HG03066 (cell line): ENCODE measurements around the gene YARS1.

Source experiments
- ATAC-seq: cut with Tn5 transposase; IDR thresholded peaks from one replicate; pipeline ENCODE4 v1.9.1; 2021; ENCODE audit warnings: low read depth; ENCODE audit not compliant: unreplicated experiment

YARS1 gene

DNA sequence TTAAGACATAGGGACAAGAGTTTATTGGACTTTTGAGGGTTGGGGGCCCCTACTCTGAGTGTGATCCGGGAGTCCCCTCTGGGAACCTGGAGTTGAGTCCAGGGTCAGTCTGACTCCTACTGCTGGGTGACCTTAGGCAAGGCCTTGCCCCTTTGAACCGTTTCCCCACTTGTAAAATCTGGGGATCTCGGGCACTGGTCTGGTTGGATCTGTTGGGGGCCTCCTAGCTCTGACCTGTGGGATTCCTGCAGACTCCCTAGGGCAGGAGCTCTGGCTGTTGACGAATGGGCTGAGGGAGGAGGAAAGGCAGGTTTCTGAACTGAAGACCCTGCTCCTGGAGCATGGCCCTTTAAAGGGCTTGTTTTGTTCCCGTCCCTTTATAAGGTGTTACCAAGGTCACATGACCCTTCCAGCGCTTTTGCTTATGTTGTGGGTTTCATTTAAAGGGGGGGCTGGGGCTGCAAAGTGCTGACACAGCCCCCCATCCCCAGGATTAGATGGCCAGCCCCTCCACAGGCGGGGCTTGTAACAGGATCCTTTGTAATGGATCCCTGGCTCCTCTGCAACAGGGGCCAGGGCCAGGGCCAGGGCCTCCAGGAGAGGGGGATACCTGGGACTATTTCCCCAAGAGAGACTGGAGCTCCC lies 50.7 kb downstream of the YARS1 start:
- no peak for ATAC-seq

DNA sequence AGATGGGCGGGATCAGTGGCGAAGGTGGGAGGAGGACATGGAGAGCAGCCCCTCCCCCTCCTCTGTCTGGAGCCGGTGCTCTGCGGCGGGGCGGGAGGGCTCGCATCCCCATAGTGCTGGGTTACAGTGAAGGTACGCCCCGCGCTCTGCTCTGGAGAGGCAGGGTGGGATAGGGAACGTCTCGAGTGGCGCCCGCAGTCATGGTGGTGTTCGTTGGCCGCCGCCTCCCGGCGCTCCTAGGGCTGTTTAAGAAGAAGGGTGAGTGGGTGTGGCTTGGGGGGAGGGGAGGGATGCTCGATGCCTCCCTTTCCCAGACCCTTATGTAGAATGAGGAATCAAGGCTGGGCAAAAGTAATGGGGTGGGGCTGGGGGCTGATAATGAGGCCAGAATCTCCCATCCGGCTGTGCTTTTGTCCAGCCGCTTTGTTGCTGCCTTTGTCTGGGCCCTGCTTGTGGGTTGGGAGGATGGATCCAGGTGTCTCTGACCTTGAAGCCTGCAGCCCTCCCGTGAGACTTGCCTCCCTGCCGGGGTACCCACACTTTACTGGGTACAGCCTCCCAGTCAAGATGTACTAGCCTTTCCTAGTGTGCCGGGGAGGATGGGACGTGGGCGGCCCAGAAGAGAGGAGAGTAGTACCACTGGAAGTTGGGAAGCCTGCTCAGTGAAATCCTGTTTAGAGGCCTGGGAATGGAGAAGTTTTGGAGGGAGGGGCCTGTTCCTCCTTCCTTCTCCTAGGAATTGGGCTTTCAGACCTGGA lies 51.4 kb downstream of the YARS1 start:
- no peak for ATAC-seq

DNA sequence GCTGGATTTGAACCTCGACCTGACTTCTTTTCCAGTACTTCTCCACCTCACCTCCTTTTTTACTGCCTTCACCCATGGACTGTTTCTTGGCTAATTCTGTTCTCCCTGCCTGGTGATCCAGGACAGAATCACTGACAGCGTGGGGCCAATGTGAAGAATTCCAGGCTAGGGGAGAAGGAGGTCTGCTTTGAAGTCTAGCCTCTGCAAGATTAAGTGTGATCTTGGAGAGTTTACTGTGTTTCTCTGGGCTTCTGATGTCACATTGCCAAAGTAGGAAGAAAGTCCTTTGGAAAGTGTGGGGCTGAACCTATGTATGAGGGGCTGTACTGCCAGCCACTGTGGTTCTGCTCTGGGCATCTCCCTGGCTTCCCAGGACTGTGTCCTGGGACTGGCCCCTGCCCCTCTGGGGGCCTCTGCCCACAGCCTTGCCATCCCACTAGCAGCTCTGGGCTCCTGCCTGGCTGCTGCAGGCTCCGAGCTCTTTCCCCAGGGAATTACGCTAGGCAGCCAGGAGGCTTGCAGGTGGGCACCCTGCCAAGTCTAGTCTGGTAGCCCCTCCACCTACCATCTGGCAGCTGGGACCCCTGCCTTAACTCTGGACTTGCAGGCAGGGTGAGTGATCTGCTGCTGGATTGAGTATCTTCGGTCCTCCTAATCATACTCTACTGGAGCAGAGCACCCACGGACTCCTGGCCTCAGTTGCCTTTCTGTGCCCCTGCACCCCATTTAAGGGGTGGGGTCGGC lies 52.2 kb downstream of the YARS1 start:
- no peak for ATAC-seq

- no peak for ATAC-seq
These were observed 53.9 kb downstream of the YARS1 start for GRCh38 chr1:32763221-32763620.

GRCh38 chr1:32761936-32762335 lies 55.2 kb downstream of the YARS1 start:
- no peak for ATAC-seq

DNA sequence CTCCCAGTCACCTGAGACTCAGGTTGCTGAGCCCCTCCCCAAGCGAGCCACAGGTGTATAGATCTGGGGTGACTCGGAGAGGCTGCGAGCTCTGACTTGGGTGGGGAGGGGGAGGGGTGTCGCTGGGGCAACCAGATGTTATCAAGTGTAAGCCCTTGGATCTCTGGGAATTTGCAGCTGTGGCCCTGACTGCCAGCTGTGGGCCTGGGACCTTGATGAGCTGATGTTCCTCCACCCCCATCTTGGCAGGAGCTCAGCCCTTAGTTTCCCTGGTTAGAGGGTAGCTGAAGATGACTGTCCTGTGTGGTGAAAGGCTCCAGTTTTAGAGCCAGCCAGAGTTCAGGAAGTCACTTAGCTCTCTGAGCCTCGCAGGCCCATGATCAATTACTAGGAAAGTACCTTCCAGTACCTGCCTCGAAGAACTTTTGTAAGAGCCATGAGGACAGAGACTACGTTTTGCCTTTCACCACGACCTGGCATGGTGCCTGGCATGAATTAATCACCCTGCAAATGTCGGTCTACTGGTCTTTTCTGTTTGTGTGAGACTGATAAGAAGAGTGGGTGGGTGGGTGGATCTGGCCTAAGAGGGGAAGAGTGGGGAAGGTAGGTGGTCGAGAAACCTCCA lies 55.8 kb downstream of the YARS1 start:
- no peak for ATAC-seq

DNA sequence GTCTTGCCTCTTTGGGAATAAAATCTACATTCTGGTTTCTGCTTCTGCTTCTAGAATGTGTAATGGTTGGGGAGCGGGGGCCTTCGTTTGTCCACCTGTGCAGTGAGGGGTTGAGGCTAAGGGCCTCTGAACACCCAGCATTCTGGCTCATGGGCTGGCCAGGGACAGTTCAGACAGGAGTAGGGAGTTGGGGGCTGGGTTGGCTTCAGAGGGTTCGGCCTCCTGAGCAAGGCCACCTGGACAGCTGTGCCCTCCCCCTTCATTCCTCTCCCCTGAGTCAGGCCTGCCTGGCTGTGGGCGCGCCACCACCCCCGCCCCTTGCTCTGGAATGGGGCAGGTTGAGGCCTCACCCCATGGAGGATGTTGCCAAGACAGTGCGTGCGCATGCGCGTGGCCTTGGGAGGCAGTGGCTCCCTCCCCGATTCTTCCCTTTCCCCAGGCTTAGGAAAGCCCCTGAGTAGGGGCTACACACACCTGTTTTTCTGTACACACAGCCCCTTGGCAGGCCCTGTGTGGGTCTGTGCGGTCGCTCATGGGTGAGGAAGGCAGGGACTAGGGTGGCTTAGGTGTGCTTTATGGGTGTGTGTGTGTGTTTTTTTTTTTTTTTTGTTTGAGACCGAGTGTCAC lies 57.0 kb downstream of the YARS1 start:
- ATAC-seq: no peak

GRCh38 chr1:32759521-32759981 lies 57.6 kb downstream of the YARS1 start:
- ATAC-seq: no peak

DNA sequence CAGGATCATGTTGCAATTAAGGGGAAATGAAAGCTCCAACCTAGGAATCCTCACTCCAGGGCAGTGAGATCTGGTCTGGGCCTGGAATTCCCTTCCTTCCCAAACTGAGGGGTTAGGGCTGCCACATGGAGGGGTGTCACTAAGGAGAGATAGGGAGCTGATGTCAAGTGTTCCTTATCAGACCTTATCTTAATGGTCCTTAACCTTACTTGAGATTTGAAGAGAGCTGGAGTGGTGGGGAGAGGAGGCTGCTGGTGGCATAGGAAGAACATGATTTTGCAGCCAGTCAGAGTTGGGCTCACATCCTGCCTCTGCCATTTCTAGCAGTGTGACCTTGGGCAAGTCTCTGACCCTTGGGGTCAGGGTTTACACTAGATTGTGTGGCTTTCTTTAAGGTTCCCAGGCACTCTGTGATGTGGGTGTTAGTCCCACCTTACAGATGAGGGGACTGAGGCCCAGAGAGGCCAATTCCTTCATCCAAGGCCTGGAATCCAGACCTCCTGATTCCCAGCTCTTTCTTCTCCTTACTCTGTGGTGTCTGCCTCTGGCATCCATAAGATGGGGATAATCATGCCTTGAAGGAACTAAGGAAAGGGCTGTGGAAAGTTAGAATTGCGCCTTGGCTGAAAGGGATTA lies 58.2 kb downstream of the YARS1 start:
- ATAC-seq: no peak

DNA sequence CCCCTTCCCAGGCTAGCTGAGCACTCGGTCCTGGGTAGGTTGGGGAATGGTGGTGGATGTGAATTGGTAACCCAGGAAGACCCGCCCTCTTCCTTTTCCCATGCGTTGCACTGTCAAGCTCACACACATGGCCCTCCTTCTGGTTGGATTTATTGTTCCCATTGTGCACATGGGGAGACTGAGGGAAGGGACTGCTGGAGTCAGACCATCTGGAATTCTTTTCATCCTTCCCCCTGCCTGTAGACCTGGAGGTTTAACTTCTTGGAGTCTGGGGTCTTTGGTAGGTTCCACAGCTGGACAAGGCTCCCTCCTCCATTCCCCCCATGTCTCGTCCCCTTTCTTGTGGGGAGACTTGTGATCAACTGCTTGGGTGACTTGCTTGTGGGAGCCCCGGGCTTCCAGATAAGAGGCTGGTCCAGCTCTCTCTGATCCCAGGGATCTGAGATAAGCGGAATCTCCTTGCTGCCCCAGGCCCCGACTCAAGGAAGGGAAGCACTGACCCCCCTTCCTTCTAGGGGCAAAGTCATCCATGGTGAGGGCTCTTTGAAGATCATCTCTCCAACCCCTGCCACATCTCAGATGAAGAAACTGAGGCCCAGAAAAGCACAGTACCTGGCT lies 58.9 kb downstream of the YARS1 start:
- ATAC-seq: no peak

DNA sequence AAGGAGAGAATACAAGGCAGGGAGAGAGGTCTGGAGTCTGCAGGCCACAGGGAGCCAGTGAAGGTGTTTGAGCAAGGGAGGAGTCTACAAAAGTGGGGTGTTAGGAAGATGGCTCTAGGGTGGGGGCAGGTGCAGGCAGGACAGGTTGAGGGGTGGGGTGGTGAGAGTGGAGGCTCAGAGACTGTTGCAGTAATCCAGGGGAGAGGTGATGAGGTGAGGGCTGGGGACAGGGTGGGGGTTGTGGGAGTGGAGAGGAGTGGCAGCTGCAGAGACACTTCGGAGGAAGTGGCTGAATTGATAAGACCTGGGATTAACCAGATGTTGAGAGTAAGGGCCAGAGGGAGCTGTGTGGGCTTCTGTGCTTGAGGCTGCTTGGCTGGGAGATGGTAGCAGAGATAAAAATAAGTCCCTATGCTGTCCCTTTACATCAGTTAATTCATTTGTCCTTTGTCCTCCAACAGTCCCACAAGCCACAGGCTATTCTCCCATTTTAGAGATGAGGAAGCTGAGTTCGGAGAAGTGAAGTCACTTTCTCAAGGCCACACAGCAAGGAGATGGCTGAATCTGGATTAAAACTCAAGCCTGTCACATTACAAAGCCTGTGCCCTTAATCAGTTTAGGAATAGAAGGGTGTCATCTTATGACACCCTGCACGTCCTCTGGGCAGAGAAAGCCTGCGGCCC lies 59.8 kb downstream of the YARS1 start:
- no peak for ATAC-seq

DNA sequence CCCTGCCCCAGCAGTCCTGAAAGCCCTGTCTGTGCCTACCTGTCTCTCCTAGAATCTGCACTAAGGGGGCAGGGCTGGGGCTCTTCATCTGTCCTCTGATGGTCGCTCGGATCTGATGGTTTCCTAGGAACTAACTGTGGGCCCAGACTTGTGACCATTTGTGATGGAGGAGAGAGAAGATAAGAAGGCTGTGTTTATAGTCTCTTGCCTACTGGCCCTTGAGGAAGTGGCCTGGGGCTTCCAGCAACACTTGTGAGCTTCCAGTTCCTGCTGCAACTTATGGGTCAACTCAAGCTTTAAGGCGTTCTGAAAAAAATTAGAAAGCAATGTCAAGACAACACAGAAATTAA lies 61.4 kb downstream of the YARS1 start:
- no peak for ATAC-seq

- ATAC-seq: no peak
These were observed 61.9 kb downstream of the YARS1 start for GRCh38 chr1:32755098-32755809.

- ATAC-seq: no peak
These were observed 62.7 kb downstream of the YARS1 start for GRCh38 chr1:32754317-32755097.

GRCh38 chr1:32753532-32754316 lies 63.4 kb downstream of the YARS1 start:
- no peak for ATAC-seq

GRCh38 chr1:32749771-32750170 lies 67.4 kb downstream of the YARS1 start:
- no peak for ATAC-seq

DNA sequence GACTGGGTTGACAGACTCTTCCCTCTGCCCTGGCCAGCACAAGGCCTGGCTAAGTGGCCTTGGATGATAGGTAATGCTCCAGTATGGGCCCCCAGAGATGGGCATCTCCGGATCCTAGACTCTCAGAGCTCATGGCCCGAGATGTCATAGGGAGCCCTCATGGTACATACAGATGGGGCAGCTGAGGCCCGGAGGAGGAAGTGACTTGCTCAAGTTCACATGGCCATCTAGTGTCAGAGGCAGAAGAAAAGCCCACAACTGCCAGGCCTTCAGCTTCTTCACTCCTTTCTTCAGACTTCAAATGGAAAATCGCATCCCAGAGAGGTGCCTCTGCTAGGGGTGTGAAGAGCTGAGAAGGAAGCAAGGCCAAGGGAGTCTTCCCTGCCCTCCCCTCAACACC lies 67.8 kb downstream of the YARS1 start:
- ATAC-seq: no peak
